ENCODE measurements around the gene NPIPA5. TPM values are rescaled to one million over a fixed set of nuclear protein-coding genes. Genes with fewer than 3 reads are reported as not detected.
"Not testable (repeated sequence)": the region's sequence is repeated elsewhere in the genome, so short reads cannot be mapped to it uniquely, and the experiment has no call there.

NPIPA5 gene
- polyA plus RNA-seq, 2 of the 4 experiments (the other 2 are of a cell fraction) = 1.6 TPM; not detected in 1

- Histone ChIP-seq H3K27ac (no peak overlapping the region; a peak in 1 of 6 replicates), H3K4me3 (no peak overlapping the region), H3K4me1 (no peaks in the 10 kb centered on the region), H3K9me3 (no peaks in the 10 kb centered on the region), H3K4me2 (no peak overlapping the region)
- no peak for DNase-seq (ENCODE audit: low read depth in 1 of 2, low spot score in 1 of 2)
- CTCF ChIA-PET = no interaction called here
- FAIRE-seq = no peak
- POLR2A ChIA-PET = no interaction called here
- no peak for ATAC-seq
- no peak for TF ChIP-seq ZSCAN20 (CRISPR knock-in tag; IDR thresholded peaks at IDR 0.05)
- 87% methylated on average over 9 of the region's 9 CpGs for WGBS (ENCODE audit: missing lambda C conversion rate)
Measured at GRCh38 chr16:15403392-15403995, 25.4 kb upstream of the NPIPA5 start.

GRCh38 chr16:15401972-15402371 lies 23.9 kb upstream of the NPIPA5 start:
- no peak overlapping the region for H3K27ac ChIP-seq
- H3K4me3 ChIP-seq = no peak overlapping the region
- TF ChIP-seq BCL3 (IDR thresholded peaks at IDR 0.05) = no peak
- no peak for TF ChIP-seq RNF2 (IDR thresholded peaks at IDR 0.05; ENCODE audit: borderline replicate concordance, low read depth)
- DNase-seq (ENCODE audit: low read depth in 1 of 2, low spot score in 1 of 2) (no peak), FAIRE-seq (no peak), ATAC-seq (no peak)
- no peaks in the 10 kb centered on the region for H3K9me3 ChIP-seq
- 95% methylated on average over 3 of the region's 3 CpGs for WGBS (ENCODE audit: missing lambda C conversion rate)
- ChIA-PET POLR2A (no interaction called here), CTCF (no interaction called here)
- H3K4me1 ChIP-seq = no peaks in the 10 kb centered on the region
- no peak overlapping the region for H3K4me2 ChIP-seq

- ATAC-seq; POLR2A ChIA-PET; DNase-seq (ENCODE audit: low read depth in 1 of 2, low spot score in 1 of 2); H3K4me2 ChIP-seq; H3K9me3 ChIP-seq; FAIRE-seq; H3K4me3 ChIP-seq; H3K4me1 ChIP-seq; H3K27ac ChIP-seq: not testable (repeated sequence)
- CTCF ChIA-PET = interaction anchor here (0.7 kb wide), 1 partner anchor 16 kb away, joined by 3 read pairs; no protein-coding TSS in a partner anchor
- 88% methylated on average over 6 of the region's 6 CpGs for WGBS (ENCODE audit: missing lambda C conversion rate)
Measured at GRCh38 chr16:15400314-15400713, 22.2 kb upstream of the NPIPA5 start.

GRCh38 chr16:15399317-15399716 lies 21.2 kb upstream of the NPIPA5 start:
- Histone ChIP-seq H3K4me1 (peaks cover 4% of the 10 kb centered on the region; the same call in 1 of the 3 replicates), H3K4me2 (no peak overlapping the region), H3K9me3 (no peaks in the 10 kb centered on the region), H3K4me3 (no peak overlapping the region), H3K27ac (no peak overlapping the region)
- TF ChIP-seq FOSL2 (IDR thresholded peaks at IDR 0.05) = no peak
- TF ChIP-seq FOSL2 (CRISPR knock-in tag; IDR thresholded peaks at IDR 0.05) = no peak
- no peak for TF ChIP-seq TP53 (CRISPR knock-in tag; IDR thresholded peaks at IDR 0.05)
- no peak for TF ChIP-seq RNF2 (IDR thresholded peaks at IDR 0.05; ENCODE audit: borderline replicate concordance, low read depth)
- no peak for TF ChIP-seq HDAC2 (IDR thresholded peaks at IDR 0.05)
- no peak for TF ChIP-seq ZSCAN20 (CRISPR knock-in tag; IDR thresholded peaks at IDR 0.05)
- no peak for TF ChIP-seq CBX8 (IDR thresholded peaks at IDR 0.05)
- no peak for TF ChIP-seq TFCP2L1 (CRISPR knock-in tag; IDR thresholded peaks at IDR 0.05)
- TF ChIP-seq HOXA7 (CRISPR knock-in tag; IDR thresholded peaks at IDR 0.05) = no peak
- TF ChIP-seq CTCF (IDR thresholded peaks at IDR 0.05) = no peak
- TF ChIP-seq CHD4 (IDR thresholded peaks at IDR 0.05; ENCODE audit: borderline replicate concordance) = no peak
- no peak for TF ChIP-seq ZC3H11A (IDR thresholded peaks at IDR 0.05)
- no peak for TF ChIP-seq ZFP36 (IDR thresholded peaks at IDR 0.05; ENCODE audit: borderline replicate concordance, partially characterized antibody)
- no peak for TF ChIP-seq MYC (IDR thresholded peaks at IDR 0.05; ENCODE audit: borderline replicate concordance, low read length)
- no peak for TF ChIP-seq FOXS1 (CRISPR knock-in tag; IDR thresholded peaks at IDR 0.05)
- TF ChIP-seq NFE2L2 (conservative IDR thresholded peaks at IDR 0.05; ENCODE audit: low read length) = no peak
- no peak for TF ChIP-seq HES2 (IDR thresholded peaks at IDR 0.05)
- no peak for TF ChIP-seq EP300 (IDR thresholded peaks at IDR 0.05)
- no peak for TF ChIP-seq BHLHE40 (IDR thresholded peaks at IDR 0.05; ENCODE audit: low read depth, low read length)
- ChIA-PET POLR2A (no interaction called here), CTCF (interaction anchor here (0.8 to 1.0 kb wide), 2 partner anchors 36 to 151 kb away, joined by 3 read pairs; no protein-coding TSS in a partner anchor)
- no peak for DNase-seq (ENCODE audit: low read depth in 1 of 2, low spot score in 1 of 2)
- no peak for ATAC-seq
- 80% methylated on average over 3 of the region's 3 CpGs for WGBS (ENCODE audit: missing lambda C conversion rate)
- no peak for FAIRE-seq
